AG08396 (cell line): Measurements from ENCODE around the gene AK5.
"Not testable (repeated sequence)": the region's sequence is repeated elsewhere in the genome, so short reads cannot be mapped to it uniquely, and the experiment has no call there.

Experiments
- DNase-seq: peaks from one replicate; pipeline ENCODE4 v3.0.0; 2012; ENCODE audit warnings: low spot score, mixed read lengths

Gene AK5

GRCh38 chr1:77499466-77499865 is 217.6 kb downstream of the AK5 start:
- no peak for DNase-seq

- DNase-seq, result no peak
Measured at GRCh38 chr1:77504986-77505385, 223.2 kb downstream of the AK5 start.

- DNase-seq, result no peak
Measured at GRCh38 chr1:77506771-77507170, 225.0 kb downstream of the AK5 start.

- DNase-seq, result no peak
Measured at GRCh38 chr1:77509051-77509492, 227.3 kb downstream of the AK5 start.

GRCh38 chr1:77509898-77510297 is 228.1 kb downstream of the AK5 start:
- DNase-seq, result no peak

- peak; percentile 53 for DNase-seq
Measured at GRCh38 chr1:77511440-77511840, 229.6 kb downstream of the AK5 start.

- not testable (repeated sequence) for DNase-seq
Measured at GRCh38 chr1:77512650-77513049, 230.8 kb downstream of the AK5 start.

GRCh38 chr1:77513839-77514763 is 232.3 kb downstream of the AK5 start:
- peak; percentile 74 for DNase-seq

GRCh38 chr1:77514921-77515776 is 233.3 kb downstream of the AK5 start:
- DNase-seq, result peak; percentile 64

GRCh38 chr1:77516106-77516505 is 234.3 kb downstream of the AK5 start:
- DNase-seq, result no peak

- no peak for DNase-seq
Measured at GRCh38 chr1:77524038-77524437, 242.2 kb downstream of the AK5 start.

GRCh38 chr1:77531149-77531548 is 249.3 kb downstream of the AK5 start:
- DNase-seq, result not testable (repeated sequence)

- DNase-seq, result not testable (repeated sequence)
Measured at GRCh38 chr1:77531596-77532280, 249.9 kb downstream of the AK5 start.

- no peak for DNase-seq
Measured at GRCh38 chr1:77532641-77533040, 250.8 kb downstream of the AK5 start.

- DNase-seq, result peak; percentile 72
Measured at GRCh38 chr1:77533660-77534305, 252.0 kb downstream of the AK5 start.

- DNase-seq, result no peak
Measured at GRCh38 chr1:77534456-77534855, 252.6 kb downstream of the AK5 start.

GRCh38 chr1:77536813-77537212 is 255.0 kb downstream of the AK5 start:
- peak; percentile 79 for DNase-seq

- DNase-seq, result peak; percentile 79
Measured at GRCh38 chr1:77538956-77539518, 257.2 kb downstream of the AK5 start.

GRCh38 chr1:77539519-77540142 is 257.8 kb downstream of the AK5 start:
- DNase-seq, result peak; percentile 70

GRCh38 chr1:77540501-77541161 is 258.8 kb downstream of the AK5 start:
- DNase-seq, result no peak
